GM23338 (cell line): ENCODE results near the gene CXCL6. TPM values are rescaled to one million over a fixed set of nuclear protein-coding genes. Genes with fewer than 3 reads are reported as not detected.
A peak's percentile ranks its signal among the peaks of the same experiment; 100 is the strongest.

Source experiments
- ATAC-seq: fragments of 200-7000 bp; cut with Tn5 transposase; 3 replicates; pipeline ENCODE4 v1.9.1; 2020
- DNase-seq: peaks from one replicate; pipeline ENCODE4 v3.0.0-alpha.2; 2015; ENCODE audit warnings: low spot score
- H2AFZ ChIP-seq: fragments of 200-600 bp; sonication (generic); 2 replicates; pipeline ENCODE4 v1.8.0; 2016; ENCODE audit warnings: antibody characterized with exemption, mild to moderate bottlenecking, moderate library complexity
- H3F3A ChIP-seq: fragments of 200-600 bp; sonication (generic); replicated peaks from 2 replicates; pipeline ENCODE4 v1.8.0; 2017; ENCODE audit warnings: antibody characterized with exemption, mixed run types, low read depth
- H3K27ac ChIP-seq: fragments of 200-600 bp; sonication (generic); 2 replicates; pipeline ENCODE4 v1.6.1; 2016; ENCODE audit warnings: low read depth
- H3K27me3 ChIP-seq: fragments of 200-600 bp; sonication (generic); 2 replicates; pipeline ENCODE4 v1.8.0; 2016; ENCODE audit warnings: mild to moderate bottlenecking, mixed run types, moderate library complexity; ENCODE audit not compliant: insufficient read depth
- H3K36me3 ChIP-seq: fragments of 200-600 bp; sonication (generic); 2 replicates; pipeline ENCODE4 v1.8.0; 2016; ENCODE audit warnings: mild to moderate bottlenecking; ENCODE audit not compliant: insufficient read depth
- H3K4me1 ChIP-seq: fragments of 200-600 bp; sonication (generic); 2 replicates; pipeline ENCODE4 v1.8.0; 2016; ENCODE audit warnings: mild to moderate bottlenecking, moderate library complexity; ENCODE audit not compliant: insufficient read depth
- H3K4me2 ChIP-seq: fragments of 200-600 bp; sonication (generic); 2 replicates; pipeline ENCODE4 v1.7.1; 2017; ENCODE audit warnings: mixed run types
- H3K4me3 ChIP-seq: fragments of 200-600 bp; sonication (generic); 2 replicates; pipeline ENCODE4 v1.6.1; 2016; ENCODE audit warnings: mixed run types
- H3K79me2 ChIP-seq: fragments of 200-600 bp; sonication (generic); replicated peaks from 2 replicates; pipeline ENCODE4 v1.8.0; 2017; ENCODE audit warnings: mild to moderate bottlenecking; ENCODE audit not compliant: insufficient read depth
- H3K9me2 ChIP-seq: fragments of 200-600 bp; sonication (generic); 2 replicates; pipeline ENCODE4 v1.8.0; 2017; ENCODE audit not compliant: insufficient read depth
- H4K20me1 ChIP-seq: fragments of 200-600 bp; sonication (generic); replicated peaks from 2 replicates; pipeline ENCODE4 v1.8.0; 2017; ENCODE audit warnings: mild to moderate bottlenecking; ENCODE audit not compliant: insufficient read depth
- H3K27ac Mint-ChIP-seq: 2 replicates; pipeline ENCODE4 v1.8.0; 2020; ENCODE audit warnings: inconsistent platforms, mild to moderate bottlenecking, moderate library complexity, mixed read lengths
- H3K27me3 Mint-ChIP-seq: 3 replicates; pipeline ENCODE4 v1.8.0; 2022; ENCODE audit warnings: low read depth, mild to moderate bottlenecking, moderate library complexity, mixed read lengths, inconsistent platforms; ENCODE audit not compliant: insufficient read depth, poor library complexity
- H3K36me3 Mint-ChIP-seq: 3 replicates; pipeline ENCODE4 v1.8.0; 2021; ENCODE audit warnings: low read depth, mild to moderate bottlenecking, inconsistent platforms, moderate library complexity, mixed read lengths
- H3K4me1 Mint-ChIP-seq: 3 replicates; pipeline ENCODE4 v1.8.0; 2020; ENCODE audit warnings: mild to moderate bottlenecking, inconsistent platforms, mixed read lengths
- H3K4me3 Mint-ChIP-seq: 3 replicates; pipeline ENCODE4 v1.8.0; 2021; ENCODE audit warnings: moderate library complexity, mild to moderate bottlenecking, inconsistent platforms, mixed read lengths
- H3K9me3 Mint-ChIP-seq: 3 replicates; pipeline ENCODE4 v1.8.0; 2020; ENCODE audit warnings: moderate library complexity, mild to moderate bottlenecking, inconsistent platforms, mixed read lengths
- CTCF ChIP-seq, 2 experiments: fragments of 200-600 bp in 1 of 2; sonication (generic) in 1 of 2; conservative IDR thresholded peaks; 2 replicates each; pipeline versions ENCODE4 v1.5.1 to v1.6.1; 2016 to 2017; ENCODE audit warnings: antibody characterized with exemption in 2 of 2, low read depth in 2 of 2, mild to moderate bottlenecking in 2 of 2, moderate library complexity in 1 of 2
- EZH2phosphoT487 ChIP-seq: fragments of 200-600 bp; sonication (generic); IDR thresholded peaks from one replicate; pipeline ENCODE4 v1.8.1; 2018; ENCODE audit warnings: antibody characterized with exemption; ENCODE audit not compliant: unreplicated experiment
- JUNB ChIP-seq: IDR thresholded peaks from one replicate; pipeline ENCODE4 v1.6.1; 2016; ENCODE audit warnings: antibody characterized with exemption; ENCODE audit not compliant: unreplicated experiment
- NANOG ChIP-seq: IDR thresholded peaks from 2 replicates; pipeline ENCODE4 v1.6.1; 2016; ENCODE audit warnings: antibody characterized with exemption, borderline replicate concordance
- REST ChIP-seq: IDR thresholded peaks from one replicate; pipeline ENCODE4 v1.6.1; 2018; ENCODE audit warnings: antibody characterized with exemption; ENCODE audit not compliant: unreplicated experiment
- STAT1 ChIP-seq: IDR thresholded peaks from one replicate; pipeline ENCODE4 v1.6.1; 2016; ENCODE audit warnings: antibody characterized with exemption; ENCODE audit not compliant: unreplicated experiment
- ZNF114 ChIP-seq: fragments of 250-450 bp; sonication (Bioruptor Pico); IDR thresholded peaks from 2 replicates; pipeline ENCODE4 v1.5.0; 2020; ENCODE audit warnings: mild to moderate bottlenecking, moderate library complexity
- ZNF462 ChIP-seq: fragments of 250-450 bp; sonication (Bioruptor Pico); IDR thresholded peaks from 2 replicates; pipeline ENCODE4 v1.5.0; 2020; ENCODE audit warnings: mild to moderate bottlenecking, moderate library complexity
- polyA plus RNA-seq: library from polyadenylated mRNA; unstranded; fragments of >200 nt; fragmentation: Nextera tagmentation; extraction: Ambion mirVana; gene quantifications from 2 replicates; pipeline ENCODE4 v1.2.1, GENCODE V29; 2016
- total RNA-seq: library from RNA; depleted of rRNA; stranded (reverse); fragments of >200 nt; shearing (Covaris generic); gene quantifications from 2 replicates; pipeline ENCODE4 v1.2.3, GENCODE V29; 2014

CXCL6 gene
- total and polyA plus RNA-seq, 2 experiments from 2014 or later: 7.2 to 11.8 TPM

- no peaks in the 10 kb centered on the region for H3K36me3 ChIP-seq
- no peak overlapping the region for H3K4me2 ChIP-seq
- H3K79me2 ChIP-seq: no peaks in the 10 kb centered on the region
- no peak overlapping the region for H3K4me3 ChIP-seq
- no peaks in the 10 kb centered on the region for H3K27me3 ChIP-seq
- no peaks in the 10 kb centered on the region for H3K36me3 Mint-ChIP-seq
- H3K27ac ChIP-seq: no peak overlapping the region
- H3K4me3 Mint-ChIP-seq: no peak overlapping the region
- H3K27me3 Mint-ChIP-seq: no peaks in the 10 kb centered on the region
- TF ChIP-seq ZNF114 (CRISPR knock-in tag): no peak
- no peak for TF ChIP-seq NANOG
- TF ChIP-seq JUNB: no peak
- TF ChIP-seq EZH2phosphoT487: no peak
- TF ChIP-seq CTCF (conservative IDR thresholded peaks at IDR 0.05; ENCODE audit: low read depth in 2 of 2): no peak
- no peak for TF ChIP-seq ZNF462 (CRISPR knock-in tag)
- no peak for TF ChIP-seq REST
- no peak for TF ChIP-seq STAT1
- H3K27ac Mint-ChIP-seq: no peak overlapping the region
- H3K9me3 Mint-ChIP-seq: no peaks in the 10 kb centered on the region
- H3K9me2 ChIP-seq: no peaks in the 10 kb centered on the region
- no peaks in the 10 kb centered on the region for H3K4me1 ChIP-seq
- DNase-seq: no peak
- H4K20me1 ChIP-seq: no peaks in the 10 kb centered on the region
- H2AFZ ChIP-seq: peak overlapping the region; percentile 67
- peaks cover 3% of the 10 kb centered on the region; the same call in 2 of the 3 replicates for H3K4me1 Mint-ChIP-seq
- no peak for ATAC-seq
- H3F3A ChIP-seq: no peaks in the 10 kb centered on the region
Observed at GRCh38 chr4:73885574-73886267, 49.2 kb downstream of the CXCL6 start.
